GM12865 (cell line): Measurements from ENCODE around the gene GNE.

Experiments
- DNase-seq: peaks from one replicate; pipeline ENCODE4 v3.0.0; 2010; ENCODE audit warnings: low read depth
- H3K4me3 ChIP-seq: 2 replicates; pipeline ENCODE4 v1.5.1; 2011; ENCODE audit warnings: mild to moderate bottlenecking, low read depth, low read length, control low read depth
- CTCF ChIP-seq: IDR thresholded peaks from 2 replicates; pipeline ENCODE4 v1.5.1; 2011; ENCODE audit warnings: low read length, control low read depth, low read depth, inconsistent platforms; ENCODE audit not compliant: insufficient read depth; ENCODE audit errors: missing control alignments

Gene GNE

GRCh38 chr9:36210722-36211121 lies 47.5 kb downstream of the GNE start:
- no peak overlapping the region for H3K4me3 ChIP-seq
- no peak for TF ChIP-seq CTCF
- DNase-seq: no peak

DNA sequence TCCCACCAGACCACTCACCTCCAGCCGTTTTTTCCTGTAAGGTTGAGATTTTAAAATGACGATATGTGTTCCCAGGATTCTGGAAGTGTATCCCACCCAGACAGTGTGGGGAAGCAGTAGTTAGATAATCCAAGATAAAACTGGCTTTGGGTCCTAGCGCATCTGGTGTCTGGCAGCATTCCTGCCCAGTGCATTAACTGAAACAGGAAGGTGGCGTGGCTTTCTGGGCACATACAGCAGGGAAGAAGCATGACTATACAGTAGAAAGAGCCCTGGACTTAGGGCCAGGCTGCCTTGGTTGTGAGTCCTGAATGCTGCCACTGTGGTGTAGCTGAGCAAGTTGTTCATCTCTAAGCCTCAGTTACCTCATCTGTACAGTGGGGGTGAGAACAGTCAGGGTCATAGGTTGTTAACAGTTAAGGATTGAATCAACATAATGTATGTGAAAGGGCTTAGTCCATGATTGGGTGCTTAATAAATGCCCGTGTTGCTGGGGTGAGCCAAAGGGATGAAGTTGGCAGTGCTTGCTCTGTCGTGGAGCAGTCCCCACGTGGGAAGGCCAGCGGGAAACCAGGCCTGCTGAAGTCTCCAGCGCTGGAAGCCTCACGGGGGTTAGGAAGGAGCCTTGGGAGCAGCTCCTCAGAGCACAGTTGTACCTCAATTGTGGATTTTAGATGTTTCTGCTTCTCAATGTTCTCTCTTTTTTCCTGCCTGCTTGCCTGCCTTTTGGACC lies 49.6 kb downstream of the GNE start:
- TF ChIP-seq CTCF: no peak
- H3K4me3 ChIP-seq: no peak overlapping the region
- DNase-seq: no peak

DNA sequence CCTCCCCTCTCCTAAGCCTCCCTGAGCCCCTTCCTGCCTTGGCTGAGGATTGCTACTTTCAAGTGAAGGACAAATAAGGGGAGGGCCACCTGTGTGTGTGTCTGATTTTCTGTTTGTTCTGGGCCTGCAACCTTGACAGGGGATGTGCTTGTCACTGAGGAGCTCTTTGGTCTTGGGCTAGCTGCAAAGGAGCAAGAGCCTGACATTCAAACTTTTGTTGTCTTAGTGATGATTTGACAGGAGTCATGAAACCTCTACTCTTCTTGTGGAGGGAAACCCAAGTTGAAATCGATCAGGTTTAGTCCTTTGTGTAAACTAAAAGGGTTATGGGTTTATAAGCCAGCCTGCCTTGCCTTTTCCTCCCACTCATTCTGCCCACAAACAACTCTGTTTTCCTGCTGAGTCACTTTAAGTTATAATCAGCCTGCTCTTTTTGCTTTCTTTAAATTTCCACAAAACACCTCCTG lies 50.7 kb downstream of the GNE start:
- no peak for TF ChIP-seq CTCF
- DNase-seq: no peak
- no peak overlapping the region for H3K4me3 ChIP-seq

DNA sequence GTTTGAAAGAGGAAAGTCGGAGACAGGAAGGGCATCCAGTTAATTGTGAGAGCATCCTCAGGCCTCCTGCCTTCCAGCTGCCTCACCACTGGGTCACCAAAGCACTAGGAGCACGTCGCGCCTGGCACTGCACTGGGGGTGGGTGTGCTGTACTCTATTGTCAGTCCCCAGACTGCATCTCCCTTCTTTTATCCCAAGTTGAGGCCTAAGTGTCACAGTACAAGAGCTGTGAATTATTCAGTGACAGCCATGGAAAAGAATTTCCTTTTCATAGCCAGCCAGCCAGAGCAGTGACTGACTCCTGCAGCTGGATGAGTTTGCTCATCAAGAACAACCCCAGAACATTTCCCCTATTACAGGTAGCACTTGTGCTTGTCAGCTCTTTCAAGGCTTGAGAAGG lies 51.2 kb downstream of the GNE start:
- DNase-seq: no peak
- no peak for TF ChIP-seq CTCF
- no peak overlapping the region for H3K4me3 ChIP-seq

GRCh38 chr9:36204906-36205547 lies 53.2 kb downstream of the GNE start:
- H3K4me3 ChIP-seq: no peak overlapping the region
- DNase-seq: no peak
- TF ChIP-seq CTCF: no peak

GRCh38 chr9:36194326-36195000 lies 63.8 kb downstream of the GNE start:
- DNase-seq: no peak
- no peak for TF ChIP-seq CTCF
- H3K4me3 ChIP-seq: no peak overlapping the region
